Measurements from ENCODE around the gene BMAL1. TPM values are rescaled to one million over a fixed set of nuclear protein-coding genes. Genes with fewer than 3 reads are reported as not detected.

BMAL1 gene
- total RNA-seq, 1 experiment from 2014 or later: 12.9 TPM

DNA sequence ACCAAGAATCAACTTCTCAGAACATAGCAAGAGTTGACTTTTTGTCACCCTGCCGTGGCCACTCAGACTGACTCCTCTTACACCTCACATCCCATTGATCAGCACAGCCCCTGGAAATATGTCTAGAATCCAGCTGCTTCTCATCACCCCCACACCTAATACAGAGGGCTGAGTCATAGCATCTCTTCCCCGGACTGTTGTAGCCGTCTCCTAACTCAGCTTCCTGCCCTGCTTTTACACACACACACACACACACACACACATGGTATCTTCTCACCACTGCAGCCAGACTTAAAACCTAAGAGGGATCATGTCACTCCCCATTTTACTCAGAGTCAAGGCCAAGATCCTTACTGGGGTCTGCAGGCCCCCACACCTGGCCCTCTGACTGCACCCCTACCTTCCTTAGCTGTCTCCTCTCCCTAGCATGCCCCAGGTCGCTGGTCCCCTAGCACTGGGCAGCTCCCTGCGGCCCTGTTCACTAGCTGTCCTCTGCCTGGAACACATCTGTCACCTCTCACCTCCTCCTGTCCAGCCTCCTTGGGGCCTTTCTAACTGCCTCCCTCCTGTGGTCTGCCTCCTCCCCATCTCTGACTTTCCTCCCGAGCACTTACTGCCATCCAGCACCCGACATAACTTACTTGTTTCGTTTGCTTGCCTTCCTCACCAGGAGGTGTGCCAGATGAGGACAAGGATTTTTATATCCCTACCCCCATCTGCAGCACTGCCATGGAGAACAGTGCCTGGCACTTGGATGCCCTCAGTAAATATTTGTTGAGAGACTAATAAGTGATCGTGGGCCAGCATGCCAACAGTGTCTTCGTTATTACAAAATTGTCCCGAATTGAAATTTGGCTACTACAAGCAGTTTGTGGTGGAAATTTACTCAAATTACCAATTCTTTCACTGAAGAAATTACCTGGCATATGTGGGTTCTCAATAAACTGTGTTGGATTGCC is 61.9 kb downstream of the BMAL1 start:
- DNase-seq (ENCODE audit: low read depth): peak; percentile 96

DNA sequence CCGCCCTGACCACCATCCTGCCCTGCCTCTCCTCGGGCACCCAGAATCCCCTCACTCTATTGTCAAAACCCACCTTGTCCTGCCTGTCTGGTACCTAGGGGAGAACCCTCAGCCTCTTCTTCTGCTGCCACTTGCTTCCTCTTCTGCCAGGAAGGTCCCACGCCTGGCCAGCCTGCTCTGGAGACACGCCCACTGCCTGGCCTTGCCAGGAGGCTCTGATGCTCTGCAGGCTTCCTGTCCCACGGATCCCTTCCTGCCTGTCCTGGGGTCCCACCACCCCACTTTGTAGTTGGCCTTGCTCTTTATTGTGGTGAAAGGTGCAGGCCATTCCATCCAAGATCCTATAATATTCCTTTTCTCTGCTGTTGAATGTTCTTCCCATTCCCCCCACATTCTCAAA is 63.4 kb downstream of the BMAL1 start:
- no peak for DNase-seq (ENCODE audit: low read depth)

DNA sequence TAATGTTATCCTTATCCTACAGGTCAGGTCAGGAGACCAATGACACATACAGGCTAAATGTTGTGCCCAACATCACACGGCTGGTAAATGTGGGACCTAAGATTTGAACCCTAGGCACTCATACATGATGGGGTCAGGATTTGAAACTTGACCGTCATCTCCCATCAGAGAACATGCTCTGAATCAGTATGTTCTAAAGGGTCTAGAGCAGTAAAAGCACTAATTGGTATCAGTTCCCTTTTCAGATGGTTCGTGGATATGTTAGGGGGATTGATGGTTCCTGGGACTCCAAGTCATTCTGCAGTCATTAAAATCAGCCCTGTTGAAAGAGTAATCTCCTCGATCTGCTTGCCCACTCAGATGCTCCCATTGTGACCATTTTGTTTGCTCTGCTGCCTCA is 65.5 kb downstream of the BMAL1 start:
- no peak for DNase-seq (ENCODE audit: low read depth)

DNA sequence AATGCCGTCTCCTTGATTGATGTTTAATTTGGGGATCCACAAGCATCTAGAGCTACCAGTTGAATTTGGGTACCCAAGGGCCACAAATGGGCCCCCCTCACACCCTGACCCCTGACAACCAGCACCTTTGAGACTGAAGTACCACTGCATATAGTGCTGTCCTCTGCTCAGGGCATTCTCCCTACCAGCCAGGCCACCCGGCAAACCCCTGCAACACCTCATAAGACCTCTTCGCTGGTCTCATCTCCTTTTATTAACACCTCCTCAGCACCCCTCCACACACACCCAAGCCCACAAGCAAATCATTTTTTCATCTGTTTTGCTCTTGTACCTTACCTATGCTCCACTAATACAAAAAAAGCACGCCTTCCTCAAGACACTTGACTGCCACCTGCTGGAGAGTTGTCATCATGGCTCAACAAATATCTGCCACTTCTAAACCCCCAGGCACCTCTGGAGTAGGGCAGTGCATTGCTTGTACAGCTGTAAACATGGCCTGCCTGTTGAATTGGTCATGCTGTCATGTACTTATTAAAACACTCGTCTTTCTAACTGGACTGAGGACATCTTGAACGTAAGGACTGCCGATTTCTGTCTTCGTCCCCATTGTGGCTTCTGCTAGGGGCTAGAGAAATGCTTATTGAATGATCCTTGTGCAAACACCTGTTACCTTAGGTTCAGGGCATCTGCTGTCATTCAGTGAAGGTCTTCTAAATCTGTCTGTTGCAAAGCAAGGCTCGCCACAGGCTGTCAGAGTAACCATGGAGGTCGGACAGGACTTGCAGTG is 66.5 kb downstream of the BMAL1 start:
- peak; percentile 85 for DNase-seq (ENCODE audit: low read depth)

DNA sequence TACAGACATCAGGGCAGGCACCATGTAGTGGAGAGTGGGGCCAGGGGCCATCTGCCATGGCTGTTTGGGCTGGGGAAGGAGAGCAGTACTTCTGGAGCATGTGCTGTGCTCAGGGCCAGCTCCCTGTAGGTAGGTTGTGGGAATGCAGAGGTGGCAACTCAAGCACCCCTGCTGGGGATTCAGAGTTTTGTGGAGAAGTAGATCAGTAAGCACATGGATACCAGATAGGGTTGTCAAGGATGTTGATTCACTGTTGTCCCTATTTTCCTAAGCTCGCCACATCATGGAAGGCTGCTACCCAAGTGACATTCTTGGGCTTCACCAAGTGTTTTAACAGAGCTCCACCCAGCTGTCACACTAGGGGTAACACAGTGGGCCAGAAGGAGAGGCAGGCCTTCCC is 67.2 kb downstream of the BMAL1 start:
- DNase-seq (ENCODE audit: low read depth): peak; percentile 54

DNA sequence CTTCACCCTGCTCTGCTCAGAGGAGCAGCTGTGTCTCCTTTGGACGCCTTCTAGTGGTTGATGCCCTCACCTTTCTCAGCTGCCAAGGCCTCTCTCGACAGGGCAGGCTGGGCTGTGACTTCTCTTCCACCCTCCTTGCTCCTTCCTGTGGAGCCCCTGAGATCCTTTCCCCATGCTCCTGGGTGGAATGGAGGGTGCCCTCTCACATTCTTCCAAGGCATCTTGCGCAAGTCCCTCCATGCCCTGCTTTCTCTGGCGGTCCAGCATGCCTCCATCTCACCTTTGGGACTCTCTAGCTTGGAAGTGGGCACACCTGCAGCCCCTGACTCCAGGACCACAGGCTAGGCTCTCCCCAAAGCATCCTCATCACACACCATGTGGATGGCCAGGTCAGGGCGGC is 68.9 kb downstream of the BMAL1 start:
- no peak for DNase-seq (ENCODE audit: low read depth)

DNA sequence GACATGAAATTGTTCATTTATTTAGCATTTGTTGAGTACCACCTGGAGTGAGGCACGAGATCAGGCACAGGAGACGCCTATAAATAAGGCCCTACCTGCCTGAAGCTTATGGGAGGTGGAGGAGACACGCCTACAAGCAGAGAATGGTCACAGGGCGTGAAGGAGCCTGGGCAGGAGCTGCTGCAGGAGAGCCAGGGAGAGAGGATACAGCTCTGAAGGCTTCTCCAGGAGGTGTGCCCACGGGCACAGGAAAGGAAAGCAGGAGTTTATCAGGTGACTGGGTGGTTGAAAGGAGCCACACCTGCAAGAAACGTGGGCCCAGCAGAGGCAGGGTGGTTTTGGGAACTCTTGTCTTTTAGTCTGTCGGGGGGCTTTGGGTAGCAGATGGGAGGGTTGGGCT is 70.3 kb downstream of the BMAL1 start:
- DNase-seq (ENCODE audit: low read depth): no peak

DNA sequence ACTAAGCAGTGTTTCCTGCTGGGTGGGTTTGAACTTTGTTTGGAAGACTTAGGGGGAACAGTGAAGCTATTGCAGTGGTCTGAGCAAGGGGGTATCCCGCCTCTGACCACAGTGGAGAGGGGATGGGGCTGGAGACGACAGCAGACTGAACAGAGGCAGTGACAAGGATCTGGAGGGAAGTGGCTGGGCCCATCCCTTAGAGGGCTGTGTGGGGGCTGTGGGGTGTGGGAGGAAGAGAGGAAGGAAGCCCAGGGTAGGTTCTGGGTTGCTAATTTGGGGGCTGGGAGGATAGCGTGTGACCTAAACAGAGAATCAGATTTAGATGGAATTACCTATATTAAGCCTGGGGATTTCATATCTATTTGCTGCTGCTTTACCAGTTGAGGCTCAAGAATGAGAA is 70.7 kb downstream of the BMAL1 start:
- DNase-seq (ENCODE audit: low read depth): no peak

DNA sequence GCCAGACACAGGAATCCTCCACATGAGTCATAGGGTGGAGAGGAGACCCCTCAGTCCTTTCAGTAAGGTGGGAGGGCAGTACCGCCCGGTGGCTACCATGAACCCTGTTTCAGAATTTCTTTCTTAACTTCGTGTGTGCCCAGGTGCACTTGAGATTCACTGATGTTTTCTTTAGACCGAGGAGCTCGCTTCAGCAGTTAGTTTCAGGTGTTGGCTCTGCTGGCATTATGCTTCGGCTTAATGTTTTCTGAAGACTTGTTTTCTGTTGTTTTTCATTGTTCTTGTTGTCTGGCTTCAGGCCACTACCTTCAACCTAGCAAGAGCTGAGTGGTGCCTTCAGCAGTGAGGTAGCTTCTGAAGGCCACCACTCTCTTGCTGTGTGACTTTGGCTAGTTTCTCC is 71.5 kb downstream of the BMAL1 start:
- no peak for DNase-seq (ENCODE audit: low read depth)

DNA sequence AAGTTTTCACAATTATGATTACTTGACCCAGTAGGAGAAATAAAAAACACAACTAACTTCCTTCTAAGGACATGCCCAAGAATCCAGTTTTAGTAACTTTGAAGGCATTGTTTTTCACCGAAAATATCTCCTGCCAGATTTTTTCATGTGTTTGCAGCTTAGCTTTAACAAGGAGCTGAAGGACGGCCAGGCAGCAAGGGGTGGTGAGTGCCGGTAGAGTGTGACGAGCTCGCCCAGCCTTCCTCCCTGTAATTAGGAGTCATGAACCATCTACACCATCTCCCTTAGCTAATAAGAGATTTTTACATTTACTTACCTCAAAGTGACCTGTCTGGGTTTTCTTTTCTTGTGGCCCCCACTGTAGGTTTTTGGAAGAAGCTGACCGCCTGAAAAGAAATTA is 72.0 kb downstream of the BMAL1 start:
- no peak for DNase-seq (ENCODE audit: low read depth)

DNA sequence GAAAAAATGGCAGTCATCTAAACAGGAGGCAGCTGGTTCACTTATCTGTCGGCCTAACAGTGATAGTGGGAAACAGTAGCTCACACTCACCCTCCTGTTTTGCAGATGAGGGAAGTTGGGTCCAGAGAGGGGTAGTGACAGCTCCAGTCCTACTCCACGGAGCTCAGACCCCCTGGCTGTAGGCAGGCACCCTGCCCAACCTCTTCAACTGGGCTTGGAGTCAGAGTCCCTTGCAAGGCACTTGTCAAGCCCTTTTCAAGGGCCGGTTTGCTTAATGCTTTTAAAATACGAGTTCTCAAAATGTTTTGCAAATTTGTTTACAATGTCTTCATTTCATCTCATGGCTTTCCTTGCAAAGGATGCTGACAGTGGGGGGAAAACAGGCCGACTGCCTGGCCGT is 75.1 kb downstream of the BMAL1 start:
- no peak for DNase-seq (ENCODE audit: low read depth)

DNA sequence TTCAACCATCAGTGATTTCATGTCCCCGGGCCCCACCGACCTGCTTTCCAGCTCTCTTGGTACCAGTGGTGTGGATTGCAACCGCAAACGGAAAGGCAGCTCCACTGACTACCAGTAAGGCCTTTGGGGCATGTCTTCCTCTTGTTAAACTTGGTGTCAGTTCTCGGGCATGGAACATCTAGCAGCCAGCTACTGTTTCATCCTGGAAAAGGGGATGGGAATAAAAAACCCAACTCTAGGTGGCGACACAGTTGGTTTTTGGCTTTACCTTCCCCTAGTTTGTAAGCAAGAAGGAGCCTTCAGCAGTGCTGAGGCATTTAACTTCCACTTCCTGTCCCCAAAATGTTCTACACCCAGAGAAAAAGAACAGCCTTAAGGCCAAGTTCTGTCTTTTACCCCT is 76.7 kb downstream of the BMAL1 start:
- peak; percentile 40 for DNase-seq (ENCODE audit: low read depth)

DNA sequence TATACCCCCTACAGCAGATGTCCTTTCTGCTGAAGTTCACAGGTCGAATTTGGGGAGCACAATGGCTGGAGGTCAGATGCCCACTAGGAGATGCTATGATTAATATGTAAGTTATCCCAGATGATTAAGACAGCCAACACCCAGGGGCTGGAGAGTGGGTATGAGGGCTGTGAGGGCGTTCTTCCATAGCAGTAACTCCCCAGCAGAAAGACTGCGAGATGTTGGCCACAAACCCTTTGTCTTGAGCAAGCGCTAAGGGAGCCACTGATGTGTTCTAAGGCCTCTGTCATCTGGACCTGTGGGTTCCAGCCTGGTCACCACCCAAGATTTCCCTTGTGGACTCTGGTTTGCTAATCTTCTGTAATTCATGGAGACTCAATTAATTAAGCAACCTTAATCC is 77.6 kb downstream of the BMAL1 start:
- DNase-seq (ENCODE audit: low read depth): no peak

DNA sequence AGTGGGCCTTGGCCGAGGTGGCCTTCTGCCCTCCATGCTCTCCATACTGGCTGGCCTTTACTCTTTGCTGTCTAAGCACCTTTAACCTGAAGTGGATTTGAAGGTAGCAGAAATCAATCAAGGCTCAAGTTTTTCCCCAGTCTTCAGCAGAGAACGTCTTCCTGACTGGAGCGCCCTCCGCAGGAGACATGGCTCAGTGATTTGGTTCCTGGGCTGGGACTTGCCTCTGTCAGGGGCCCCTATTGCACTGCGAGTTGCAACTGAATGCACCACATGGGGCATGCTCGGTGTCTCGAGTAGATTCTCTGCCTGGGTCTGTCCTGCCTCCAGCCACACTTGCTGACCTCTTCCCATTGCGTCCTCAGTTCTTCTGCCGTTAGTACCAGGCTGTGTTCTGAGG is 79.6 kb downstream of the BMAL1 start:
- no peak for DNase-seq (ENCODE audit: low read depth)

DNA sequence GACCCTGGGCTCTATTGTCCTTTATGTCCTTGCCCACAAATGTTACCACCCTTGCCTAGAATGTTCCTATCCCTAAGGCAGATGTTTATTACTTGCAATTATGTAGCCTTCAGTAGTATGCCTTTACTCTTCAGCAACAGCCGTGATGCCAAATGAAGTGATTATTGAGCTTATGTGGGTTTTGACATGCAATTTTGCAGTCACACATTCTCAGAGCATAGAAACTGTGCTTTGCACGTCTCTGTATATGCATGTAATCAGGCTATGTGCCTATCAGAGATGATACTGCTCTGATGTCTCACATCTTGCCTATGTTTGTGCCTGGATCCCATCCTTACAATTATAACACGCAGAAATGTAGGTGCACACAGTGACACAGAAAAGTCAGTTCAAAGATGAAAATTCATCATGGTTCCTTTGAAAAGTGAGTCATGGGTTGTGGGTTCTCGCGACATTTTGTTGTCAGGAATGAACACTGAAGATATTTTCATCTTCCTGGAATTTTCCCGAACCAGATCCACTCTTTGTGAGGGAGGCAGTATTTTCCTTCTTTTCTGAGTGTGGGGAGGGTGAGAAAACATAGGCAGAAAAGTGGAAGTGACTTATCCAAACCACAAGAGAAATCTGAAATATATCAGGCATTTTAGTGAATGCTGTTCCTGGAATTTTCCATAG is 81.1 kb downstream of the BMAL1 start:
- DNase-seq (ENCODE audit: low read depth): peak; percentile 64

DNA sequence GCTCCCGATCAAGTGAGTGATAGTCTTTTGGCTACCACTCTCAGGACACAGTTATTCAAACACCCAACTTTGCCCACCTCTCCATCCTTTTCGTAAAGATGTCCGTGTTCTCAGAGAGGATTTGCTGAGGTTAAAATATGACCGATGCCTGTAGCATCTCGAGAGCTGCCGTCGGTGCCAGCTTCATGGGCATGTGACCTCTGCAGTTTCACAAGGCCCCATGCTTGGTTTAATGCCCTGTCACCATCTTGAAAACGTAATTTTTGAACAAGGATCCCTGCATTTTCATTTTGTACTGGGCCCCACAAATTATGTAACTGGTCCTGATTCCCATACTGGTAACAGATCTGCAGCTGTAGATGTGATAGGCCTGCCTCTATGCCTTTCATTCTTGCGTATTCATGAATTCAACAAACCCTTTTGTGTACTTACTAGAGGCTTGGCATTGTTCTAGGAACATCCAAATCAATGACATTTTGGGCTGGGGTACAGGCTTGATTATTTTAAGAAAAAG is 85.1 kb downstream of the BMAL1 start:
- no peak for DNase-seq (ENCODE audit: low read depth)

DNA sequence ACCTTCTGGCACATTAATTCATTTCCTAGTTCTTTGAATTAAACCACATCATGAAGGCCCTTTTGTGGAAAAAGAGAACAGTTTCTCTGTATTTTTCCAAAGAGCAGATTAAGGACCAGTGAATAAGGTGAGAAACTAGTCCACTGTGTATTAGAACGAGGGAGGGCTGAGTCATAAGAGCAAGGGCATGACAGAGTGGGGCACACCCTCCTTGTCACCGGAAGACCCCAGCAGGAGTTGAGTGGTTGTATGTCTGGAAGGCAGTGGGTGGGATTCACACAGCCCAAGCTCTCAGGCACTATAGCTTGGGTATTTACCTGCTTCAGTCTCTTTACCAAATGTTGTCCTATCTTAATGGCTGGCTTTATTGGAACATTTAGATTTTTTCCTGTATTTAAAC is 86.8 kb downstream of the BMAL1 start:
- peak; percentile 74 for DNase-seq (ENCODE audit: low read depth)

DNA sequence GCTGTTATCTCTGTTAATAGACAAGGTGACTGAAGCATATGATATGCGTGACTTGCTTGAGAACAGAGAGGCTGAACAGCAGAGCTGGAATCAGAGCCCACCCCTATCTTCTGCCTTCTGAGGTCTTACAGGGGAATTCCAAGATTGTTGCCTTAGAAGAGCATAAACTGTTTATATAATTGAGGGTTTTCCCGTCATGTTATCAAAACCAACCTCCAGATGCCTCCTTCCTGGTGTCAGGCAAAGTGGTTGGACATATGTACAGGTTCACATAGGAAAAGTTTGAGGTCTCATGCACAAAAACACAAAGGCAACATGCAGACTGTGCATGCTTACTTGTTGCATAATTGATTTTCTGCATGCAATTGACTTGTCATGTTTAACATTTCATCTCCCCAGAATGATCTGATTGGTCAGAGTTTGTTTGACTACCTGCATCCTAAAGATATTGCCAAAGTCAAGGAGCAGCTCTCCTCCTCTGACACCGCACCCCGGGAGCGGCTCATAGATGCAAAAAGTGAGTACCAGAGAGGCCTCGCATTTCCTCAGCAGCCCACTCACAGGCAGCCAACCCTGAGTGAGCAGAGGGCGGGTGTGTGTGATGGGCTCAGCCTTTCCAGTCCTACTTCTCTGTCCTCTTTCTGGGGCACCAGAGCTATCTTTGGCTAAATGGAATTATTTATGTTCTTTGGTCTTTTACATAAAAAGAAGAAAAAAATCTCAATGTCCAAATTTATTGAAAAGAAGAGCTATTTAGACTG is 88.9 kb downstream of the BMAL1 start:
- no peak for DNase-seq (ENCODE audit: low read depth)

DNA sequence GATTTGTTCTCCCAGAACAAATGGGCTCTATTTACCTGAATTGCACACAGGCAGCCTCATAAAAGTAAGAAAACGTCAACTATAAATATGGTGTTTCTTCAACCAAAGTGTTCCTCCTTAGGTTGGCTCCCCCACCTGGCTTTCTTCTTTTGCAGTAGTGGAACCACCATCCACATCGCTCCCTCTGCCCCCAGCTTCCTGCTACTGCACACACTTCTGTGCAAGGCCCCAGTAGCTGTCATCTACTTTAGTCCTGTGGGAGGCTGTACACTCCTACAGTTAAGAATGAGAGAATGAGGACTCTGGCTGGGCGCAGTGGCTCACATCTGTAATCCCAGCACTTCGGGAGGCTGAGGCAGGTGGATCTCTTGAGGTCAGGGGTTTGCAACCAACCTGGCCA is 89.5 kb downstream of the BMAL1 start:
- DNase-seq (ENCODE audit: low read depth): no peak

DNA sequence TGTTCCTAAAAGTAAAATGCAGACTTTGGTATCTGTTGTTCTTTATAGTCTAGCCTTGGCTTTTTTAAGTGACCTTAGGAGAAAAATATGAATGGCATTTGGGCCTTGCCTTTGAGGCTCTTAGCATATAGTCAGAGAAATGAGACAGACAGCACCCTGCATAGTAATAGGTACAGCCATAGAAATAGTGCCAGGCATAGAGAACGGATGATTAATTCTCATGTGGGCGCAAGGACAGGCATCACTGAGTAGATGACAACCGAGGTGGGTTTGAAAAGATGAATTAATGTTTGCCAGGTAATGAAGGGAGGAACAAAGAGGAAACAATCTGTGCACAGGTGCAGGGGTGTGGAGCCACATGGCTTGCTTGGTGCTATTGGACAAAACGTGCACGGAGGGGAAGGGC is 90.5 kb downstream of the BMAL1 start:
- no peak for DNase-seq (ENCODE audit: low read depth)

DNA sequence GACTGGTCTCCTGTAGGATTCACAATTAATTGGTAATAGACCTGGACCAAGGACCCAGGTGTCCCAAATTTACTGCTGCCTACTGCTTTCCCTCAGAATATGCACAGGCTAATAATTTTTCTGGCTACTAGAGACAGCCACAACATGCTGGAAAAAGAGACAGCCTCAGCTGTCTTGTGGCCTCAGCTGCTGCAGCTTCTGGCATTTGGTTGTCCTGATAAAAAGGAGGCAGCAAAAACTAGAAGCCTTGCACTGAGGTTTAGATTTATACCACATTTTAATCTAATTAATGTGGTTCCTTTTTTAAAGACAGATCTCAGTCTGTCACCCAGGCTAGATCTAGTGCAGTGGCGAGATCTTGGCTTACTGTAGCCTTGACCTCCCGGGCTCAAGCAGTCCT is 95.6 kb downstream of the BMAL1 start:
- no peak for DNase-seq (ENCODE audit: low read depth)
